ENCODE measurements around the gene KIF26B. TPM values are rescaled to one million over a fixed set of nuclear protein-coding genes. Genes with fewer than 3 reads are reported as not detected.
A peak's percentile ranks its signal among the peaks of the same experiment; 100 is the strongest.
"Not testable (repeated sequence)": the region's sequence is repeated elsewhere in the genome, so short reads cannot be mapped to it uniquely, and the experiment has no call there.

Gene KIF26B
- total and polyA plus RNA-seq, 8 donors: 0.15 to 3.2 (median 0.89) TPM; not detected in 1

GRCh38 chr1:245334827-245335490 lies 180.2 kb downstream of the KIF26B start:
- H3K4me3 ChIP-seq: no peak overlapping the region
- intact Hi-C loops (cut with DNase I; ENCODE audit: low total_unique reads): no loop called here
- H3K27ac ChIP-seq: no peak overlapping the region
- H3K4me1 ChIP-seq: peaks cover 3 to 17% (median 6%) of the 10 kb centered on the region in 4 donors
- H3K36me3 ChIP-seq: no peaks in the 10 kb centered on the region
- TF ChIP-seq POLR2AphosphoS5 (IDR thresholded peaks at IDR 0.05): no peak
- TF ChIP-seq CTCF (IDR thresholded peaks at IDR 0.05): no peak
- no peak for TF ChIP-seq POLR2A (IDR thresholded peaks at IDR 0.05)
- no peak for TF ChIP-seq EP300 (IDR thresholded peaks at IDR 0.05)
- WGBS, 5 donors: 87 to 96% (median 93%) methylated on average over 9 of the region's 9 CpGs
- no peaks in the 10 kb centered on the region for H3K27me3 ChIP-seq
- H3K9me3 ChIP-seq: no peaks in the 10 kb centered on the region
- DNase-seq: no peak

- DNase-seq; H3K27ac ChIP-seq; H3K36me3 ChIP-seq; intact Hi-C loops (cut with DNase I; ENCODE audit: low total_unique reads); H3K4me3 ChIP-seq; H3K9me3 ChIP-seq; H3K27me3 ChIP-seq: not testable (repeated sequence)
- WGBS, 5 donors: 90 to 93% (median 91%) methylated on average over 21 to 22 of the region's 22 CpGs
- peaks cover 3 to 17% (median 6%) of the 10 kb centered on the region in 4 donors for H3K4me1 ChIP-seq
Observed at GRCh38 chr1:245335684-245336083, 180.9 kb downstream of the KIF26B start.

- DNase-seq: peak; percentile 51 to 59
Observed at GRCh38 chr1:245336149-245336983, 181.6 kb downstream of the KIF26B start.

GRCh38 chr1:245336984-245337355 lies 182.2 kb downstream of the KIF26B start:
- DNase-seq; H3K36me3 ChIP-seq; H3K9me3 ChIP-seq; H3K4me3 ChIP-seq; intact Hi-C loops (cut with DNase I; ENCODE audit: low total_unique reads); H3K27me3 ChIP-seq: not testable (repeated sequence)
- WGBS, 5 donors: 78 to 89% (median 85%) methylated on average over 2 of the region's 2 CpGs
- H3K27ac ChIP-seq: peak overlapping the region; percentile 39 to 71 (median 47)
- H3K4me1 ChIP-seq: peaks cover 3 to 17% (median 6%) of the 10 kb centered on the region in 4 donors

More at GRCh38 chr1:245336149-245336983, 181.6 kb downstream of the KIF26B start:
- intact Hi-C loops (cut with DNase I; ENCODE audit: low total_unique reads): no loop called here
- WGBS, 5 donors: 45 to 80% (median 72%) methylated on average over 22 of the region's 22 CpGs
- Histone ChIP-seq H3K27me3 (no peaks in the 10 kb centered on the region), H3K4me1 (peaks cover 3 to 17% (median 6%) of the 10 kb centered on the region in 4 donors), H3K4me3 (no peak overlapping the region), H3K27ac (peak overlapping the region; percentile 25 to 71 (median 41)), H3K36me3 (no peaks in the 10 kb centered on the region), H3K9me3 (no peaks in the 10 kb centered on the region)
- no peak for TF ChIP-seq CTCF (IDR thresholded peaks at IDR 0.05)
- TF ChIP-seq POLR2A (IDR thresholded peaks at IDR 0.05): no peak
- peak in 1 of 3 donors; percentile 13 for TF ChIP-seq POLR2AphosphoS5 (IDR thresholded peaks at IDR 0.05)

GRCh38 chr1:245337829-245338484 lies 183.2 kb downstream of the KIF26B start:
- WGBS, 5 donors: 22 to 47% (median 28%) methylated on average over 10 of the region's 10 CpGs
- H3K36me3 ChIP-seq: no peaks in the 10 kb centered on the region
- peak overlapping the region; percentile 34 to 80 (median 48) for H3K27ac ChIP-seq
- intact Hi-C loops (cut with DNase I; ENCODE audit: low total_unique reads): no loop called here
- no peaks in the 10 kb centered on the region for H3K27me3 ChIP-seq
- peak; percentile 47 to 48 for DNase-seq
- no peaks in the 10 kb centered on the region for H3K9me3 ChIP-seq
- no peak overlapping the region for H3K4me3 ChIP-seq
- TF ChIP-seq EP300 (IDR thresholded peaks at IDR 0.05) (no peak), POLR2AphosphoS5 (IDR thresholded peaks at IDR 0.05) (peak in 1 of 3 donors; percentile 38), CTCF (IDR thresholded peaks at IDR 0.05) (no peak), POLR2A (IDR thresholded peaks at IDR 0.05) (no peak)
- peaks cover 3 to 17% (median 6%) of the 10 kb centered on the region in 4 donors for H3K4me1 ChIP-seq

All from stomach (tissue), 9 donors.